RPMI7951 (cell line): ENCODE results near the gene DHX32. TPM values are rescaled to one million over a fixed set of nuclear protein-coding genes. Genes with fewer than 3 reads are reported as not detected.
A peak's percentile ranks its signal among the peaks of the same experiment; 100 is the strongest.
"Not testable (repeated sequence)": the region's sequence is repeated elsewhere in the genome, so short reads cannot be mapped to it uniquely, and the experiment has no call there.

Experiments used
- DNase-seq: peaks from one replicate; pipeline ENCODE4 v3.0.0-alpha.2; 2012; ENCODE audit warnings: low read depth
- total RNA-seq: library from RNA; depleted of rRNA; stranded (reverse); fragments of >200 nt; shearing (Covaris generic); gene quantifications from 2 replicates; pipeline ENCODE4 v1.2.3, GENCODE V29; 2014; rRNA removed

The DHX32 gene
- 28.1 and 32.4 TPM in 2 replicates for total RNA-seq

- DNase-seq: no peak
These were observed at the start of gene DHX32 for GRCh38 chr10:125881192-125881591. TSS of gene DHX32 (minus strand) at chr10:125881292. CDS start at chr10:125880824, 468 bp downstream.

- no peak for DNase-seq
These were observed 48.5 kb upstream of the DHX32 start for GRCh38 chr10:125929618-125930017.

DNA sequence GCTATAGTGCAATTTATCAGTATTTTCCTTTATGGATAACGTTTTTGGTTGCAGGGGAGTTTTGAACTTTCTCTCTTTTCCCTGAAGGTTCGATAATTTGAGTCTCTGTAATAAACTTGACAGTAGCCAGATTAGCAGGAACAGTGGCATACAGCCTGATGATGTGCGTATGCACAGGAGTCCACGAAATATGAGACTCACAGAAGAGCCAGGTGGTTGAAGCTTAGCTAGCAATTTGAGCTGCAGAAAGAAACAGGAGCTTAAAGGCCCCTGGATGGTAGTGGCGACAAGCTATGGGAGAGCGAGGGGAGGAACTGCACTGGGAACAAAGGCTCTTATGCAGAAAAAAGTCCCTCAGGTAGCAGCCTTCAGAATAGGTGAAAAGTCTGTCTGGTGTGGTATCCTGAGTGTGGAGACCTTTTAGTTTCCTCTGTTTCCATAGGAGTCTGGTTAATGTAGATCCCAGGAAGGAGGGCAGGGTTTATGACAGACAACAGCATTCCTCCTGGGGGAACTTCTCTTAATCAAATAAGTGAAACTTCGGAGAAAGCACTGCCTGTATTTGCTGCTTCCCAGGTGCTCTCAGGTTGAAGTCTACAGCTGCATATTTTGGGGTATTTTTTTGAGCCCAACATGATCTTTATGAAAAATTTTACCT, 48.0 kb upstream of the DHX32 start:
- no peak for DNase-seq

- DNase-seq: not testable (repeated sequence)
These were observed 46.2 kb upstream of the DHX32 start for GRCh38 chr10:125927265-125927664.

- DNase-seq: no peak
These were observed 45.2 kb upstream of the DHX32 start for GRCh38 chr10:125926247-125926646.

DNA sequence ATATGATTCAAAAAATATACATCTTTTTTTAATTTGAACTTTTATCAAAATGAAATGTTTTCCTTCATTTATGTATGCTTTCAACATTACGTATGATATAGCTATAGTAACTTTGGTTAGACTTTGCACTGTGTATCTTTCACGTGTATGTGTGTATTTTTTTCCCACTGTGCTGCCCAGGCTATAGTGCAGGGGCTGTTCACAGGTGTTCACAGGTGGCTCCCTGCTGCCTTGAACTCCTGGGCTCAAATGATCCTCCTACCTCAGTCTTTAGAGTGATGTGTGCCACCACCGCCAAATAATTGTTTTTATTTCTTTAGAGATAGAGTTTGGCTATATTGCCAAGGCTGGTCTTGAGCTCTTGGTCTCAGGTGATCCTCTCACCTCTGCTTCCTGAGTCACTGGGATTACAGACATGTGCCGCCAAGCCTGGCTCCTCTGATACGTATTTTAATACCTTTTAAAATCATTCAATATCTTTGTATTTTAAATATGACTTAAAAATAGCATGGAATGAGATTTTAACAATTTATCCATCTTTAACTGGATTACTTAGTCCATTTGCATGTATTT, 44.3 kb upstream of the DHX32 start:
- DNase-seq: no peak

DNA sequence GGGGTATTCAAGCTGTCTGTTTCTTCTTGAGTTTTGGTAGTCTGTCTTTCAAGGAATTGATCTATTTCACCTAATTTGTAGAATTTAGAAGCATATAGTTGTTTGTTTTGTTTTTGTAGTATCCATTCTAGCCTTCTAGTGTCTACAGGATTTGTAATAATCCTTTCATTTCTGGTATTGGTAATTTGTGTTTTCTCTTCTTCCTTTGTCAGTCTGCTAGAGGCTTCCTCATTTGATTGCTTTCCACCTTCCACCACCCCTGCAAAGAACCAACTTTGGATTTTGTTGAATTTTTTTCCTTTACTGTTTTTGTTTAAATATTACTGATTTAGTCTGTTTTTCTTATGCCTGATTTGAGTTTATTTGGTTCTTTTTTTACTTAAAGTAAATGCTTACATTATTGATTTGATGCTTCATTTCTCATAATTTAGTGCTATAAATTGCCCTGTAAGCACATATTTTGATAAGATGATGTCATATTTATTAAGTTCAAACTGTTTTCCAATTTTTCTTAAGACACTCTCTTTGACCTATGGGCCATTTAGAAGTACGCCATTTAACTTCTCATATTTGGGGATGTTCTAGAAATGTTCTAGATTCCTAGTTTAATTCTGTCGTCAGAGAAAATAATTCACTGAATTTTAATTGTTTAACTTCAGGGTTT, 40.7 kb upstream of the DHX32 start:
- DNase-seq: not testable (repeated sequence)

GRCh38 chr10:125917704-125918361, 36.7 kb upstream of the DHX32 start:
- DNase-seq: not testable (repeated sequence)

DNA sequence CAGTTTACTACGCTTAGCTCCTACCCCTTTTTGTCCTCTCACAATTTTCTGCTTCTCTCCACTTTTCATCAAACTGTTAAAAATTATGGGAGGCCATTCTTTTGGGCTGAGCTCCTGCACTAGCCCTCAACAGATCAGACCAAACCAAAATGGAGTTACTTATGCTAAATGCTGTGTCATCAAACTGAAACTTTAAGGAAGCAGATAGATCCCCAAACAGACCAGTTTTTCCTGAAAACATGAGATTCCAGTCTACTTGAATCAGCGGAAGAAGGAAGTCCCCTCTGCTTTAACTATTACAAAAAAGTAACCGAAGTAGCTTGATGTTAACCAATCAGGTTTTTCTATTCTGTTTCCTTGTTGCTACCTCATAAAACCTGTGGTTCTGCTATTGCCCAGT, 35.9 kb upstream of the DHX32 start:
- DNase-seq: no peak

- DNase-seq: peak; percentile 28
These were observed 32.2 kb upstream of the DHX32 start for GRCh38 chr10:125913277-125913676.

- DNase-seq: no peak
These were observed 30.9 kb upstream of the DHX32 start for GRCh38 chr10:125911990-125912389.

GRCh38 chr10:125911145-125911544, 30.1 kb upstream of the DHX32 start:
- no peak for DNase-seq

- DNase-seq: not testable (repeated sequence)
These were observed 28.4 kb upstream of the DHX32 start for GRCh38 chr10:125909491-125909890.

- not testable (repeated sequence) for DNase-seq
These were observed 27.7 kb upstream of the DHX32 start for GRCh38 chr10:125908813-125909212.

GRCh38 chr10:125907598-125907997, 26.5 kb upstream of the DHX32 start:
- not testable (repeated sequence) for DNase-seq

- DNase-seq: not testable (repeated sequence)
These were observed 24.2 kb upstream of the DHX32 start for GRCh38 chr10:125905069-125905994.

DNA sequence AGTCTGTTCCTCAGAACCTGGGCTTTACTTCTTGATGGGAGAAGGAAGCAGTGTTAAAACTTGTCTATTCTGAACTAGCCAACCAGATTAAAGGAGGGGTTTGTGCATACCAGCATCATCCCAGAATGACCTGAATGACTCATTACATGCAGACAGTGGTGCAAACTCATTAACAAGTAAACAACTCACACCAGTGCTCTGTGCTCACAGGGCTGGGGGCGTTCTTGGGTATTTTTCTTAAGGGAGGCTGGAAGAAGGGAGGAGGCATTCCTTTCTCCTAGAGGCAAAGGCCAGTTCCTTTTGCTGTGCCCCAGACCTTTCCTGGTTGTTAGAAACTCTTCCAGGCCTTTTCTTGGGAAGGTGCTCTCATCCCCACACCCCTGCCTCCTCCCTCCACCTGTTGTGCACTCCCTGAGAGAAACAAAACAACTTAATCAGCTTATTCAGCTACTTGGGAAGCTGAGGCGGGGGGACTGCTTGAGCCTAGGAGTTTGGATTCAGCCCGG, 22.1 kb upstream of the DHX32 start:
- not testable (repeated sequence) for DNase-seq

- DNase-seq: peak; percentile 37
These were observed 19.9 kb upstream of the DHX32 start for GRCh38 chr10:125900963-125901362.

GRCh38 chr10:125897317-125897716, 16.2 kb upstream of the DHX32 start:
- DNase-seq: not testable (repeated sequence)

DNA sequence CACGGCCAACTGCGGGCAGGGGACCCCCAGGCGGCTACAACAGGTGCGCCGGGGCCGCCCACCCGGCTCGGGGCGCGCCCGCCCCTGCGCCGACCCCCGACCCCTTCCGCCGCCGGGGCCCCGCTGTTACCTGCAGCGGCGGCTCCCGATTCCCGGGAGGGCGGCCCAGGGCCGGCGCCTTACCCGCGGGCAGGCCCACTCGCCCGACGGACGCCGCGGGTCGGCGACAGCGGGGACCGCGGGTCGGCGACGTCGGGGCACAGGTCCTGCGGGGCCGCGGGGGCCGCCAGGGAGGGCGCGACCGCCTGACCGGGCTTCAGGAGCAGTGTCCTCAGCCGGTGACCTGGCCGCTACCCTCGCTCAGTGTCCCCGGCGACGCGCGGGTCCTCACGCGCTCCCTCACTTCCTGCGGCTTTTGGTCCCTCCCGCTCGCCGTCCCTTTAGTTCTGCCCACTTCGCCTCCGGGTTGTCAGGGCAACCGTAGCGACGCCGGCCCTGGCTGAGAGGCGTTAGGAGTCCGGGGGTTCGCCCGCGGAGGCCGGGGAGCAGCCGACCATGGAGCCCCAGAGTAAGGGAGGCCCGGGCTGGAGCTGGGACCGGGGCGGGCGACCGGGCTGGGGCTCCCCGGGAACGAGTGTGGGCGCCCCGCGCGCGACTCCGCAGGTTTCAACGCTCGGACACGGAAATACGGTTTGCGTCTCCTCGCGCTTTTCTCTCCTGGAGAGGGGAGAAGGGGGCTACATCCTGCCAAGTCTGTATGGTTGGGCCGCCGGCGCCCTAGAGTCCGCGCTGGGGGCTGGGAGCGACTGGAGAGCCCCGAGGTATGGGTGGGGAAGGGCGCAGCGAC, 15.2 kb upstream of the DHX32 start, which contains the start of gene FANK1:
Gene FANK1 (plus strand): TSS at position 477 of the 847 bp plus-strand sequence. CDS start 79 bp downstream, at position 556.
- DNase-seq: peak; percentile 88
